NCI-H2196 (cell line): ENCODE measurements around the gene TMX2.

Experiments
- DNase-seq: peaks from one replicate; lab custom pipeline; 2025; ENCODE audit not compliant: unreplicated experiment; lab: John Stamatoyannopoulos, UW

TMX2 gene

GRCh38 chr11:57764566-57764965, 52.2 kb downstream of the TMX2 start:
- no peak for DNase-seq

- DNase-seq = no peak
Observed at GRCh38 chr11:57764972-57765371, 52.6 kb downstream of the TMX2 start.

- no peak for DNase-seq
Observed at GRCh38 chr11:57770793-57771192, 58.4 kb downstream of the TMX2 start.

- DNase-seq = no peak
Observed at GRCh38 chr11:57771365-57771764, 59.0 kb downstream of the TMX2 start.

- no peak for DNase-seq
Observed at GRCh38 chr11:57772562-57772961, 60.2 kb downstream of the TMX2 start.

- no peak for DNase-seq
Observed at GRCh38 chr11:57773026-57773598, 60.7 kb downstream of the TMX2 start.

- no peak for DNase-seq
Observed at GRCh38 chr11:57775491-57775890, 63.1 kb downstream of the TMX2 start.

- DNase-seq = no peak
Observed at GRCh38 chr11:57776031-57776521, 63.7 kb downstream of the TMX2 start.

GRCh38 chr11:57776577-57777210, 64.3 kb downstream of the TMX2 start:
- DNase-seq = no peak

- no peak for DNase-seq
Observed at GRCh38 chr11:57777969-57778317, 65.5 kb downstream of the TMX2 start.

GRCh38 chr11:57778318-57779037, 66.1 kb downstream of the TMX2 start:
- DNase-seq = peak; percentile 77

GRCh38 chr11:57779276-57779675, 66.9 kb downstream of the TMX2 start:
- DNase-seq = no peak

- no peak for DNase-seq
Observed at GRCh38 chr11:57781529-57781943, 69.1 kb downstream of the TMX2 start.

- DNase-seq = no peak
Observed at GRCh38 chr11:57785072-57785471, 72.7 kb downstream of the TMX2 start.

GRCh38 chr11:57786436-57786835, 74.0 kb downstream of the TMX2 start:
- DNase-seq = no peak

- no peak for DNase-seq
Observed at GRCh38 chr11:57787006-57787604, 74.7 kb downstream of the TMX2 start.

- DNase-seq = no peak
Observed at GRCh38 chr11:57787920-57788702, 75.7 kb downstream of the TMX2 start.

- no peak for DNase-seq
Observed at GRCh38 chr11:57788703-57789088, 76.3 kb downstream of the TMX2 start.
